HEK293T (cell line): ENCODE measurements around the gene DNAAF1.
"Not testable (repeated sequence)": the region's sequence is repeated elsewhere in the genome, so short reads cannot be mapped to it uniquely, and the experiment has no call there.

Source experiments
- CTCF ChIA-PET: fragments of 350-600 bp; formaldehyde crosslinking; extraction: SDS; loops from one replicate; lab custom pipeline; 2021; ENCODE audit warnings: antibody characterized with exemption, inconsistent platforms; lab: Yijun Ruan, JAX
- POLR2A ChIA-PET: fragments of 350-600 bp; formaldehyde crosslinking; extraction: SDS; loops from one replicate; lab custom pipeline; 2020; ENCODE audit warnings: antibody characterized with exemption, inconsistent platforms; lab: Yijun Ruan, JAX
- DNase-seq: peaks from one replicate; pipeline ENCODE4 v3.0.0; 2012; ENCODE audit warnings: mixed read lengths; ENCODE audit errors: extremely low spot score
- ARNT ChIP-seq: fragments of 450-650 bp; IDR thresholded peaks from 2 replicates; pipeline ENCODE4 v1.6.1; 2017; ENCODE audit warnings: mild to moderate bottlenecking
- BHLHE40 ChIP-seq: fragments of 450-650 bp; IDR thresholded peaks from 2 replicates; pipeline ENCODE4 v1.6.1; 2016; ENCODE audit warnings: mild to moderate bottlenecking, moderate library complexity, borderline replicate concordance
- CTBP1 ChIP-seq: fragments of 450-650 bp; IDR thresholded peaks from 2 replicates; pipeline ENCODE4 v1.6.1; 2016; ENCODE audit warnings: borderline replicate concordance
- ELF4 ChIP-seq: fragments of 450-650 bp; IDR thresholded peaks from 2 replicates; pipeline ENCODE4 v1.6.1; 2017; ENCODE audit warnings: antibody characterized with exemption
- FOXA1 ChIP-seq: fragments of 450-650 bp; IDR thresholded peaks from 2 replicates; pipeline ENCODE4 v1.6.1; 2016; ENCODE audit warnings: mild to moderate bottlenecking
- FOXK2 ChIP-seq: fragments of 450-650 bp; IDR thresholded peaks from 2 replicates; pipeline ENCODE4 v1.6.1; 2016; ENCODE audit warnings: mild to moderate bottlenecking
- FOXM1 ChIP-seq: fragments of 450-650 bp; IDR thresholded peaks from 2 replicates; pipeline ENCODE4 v1.6.1; 2017; ENCODE audit warnings: mild to moderate bottlenecking, borderline replicate concordance
- HDGF ChIP-seq: fragments of 450-650 bp; IDR thresholded peaks from 2 replicates; pipeline ENCODE4 v1.6.1; 2017; ENCODE audit warnings: antibody characterized with exemption, borderline replicate concordance
- L3MBTL2 ChIP-seq: fragments of 450-650 bp; conservative IDR thresholded peaks from 2 replicates; pipeline ENCODE4 v1.6.1; 2016; ENCODE audit warnings: mild to moderate bottlenecking
- LEF1 ChIP-seq: fragments of 450-650 bp; IDR thresholded peaks from 2 replicates; pipeline ENCODE4 v1.6.1; 2017; ENCODE audit warnings: mild to moderate bottlenecking, borderline replicate concordance
- NFRKB ChIP-seq: fragments of 450-650 bp; IDR thresholded peaks from 2 replicates; pipeline ENCODE4 v1.6.1; 2016; ENCODE audit warnings: mild to moderate bottlenecking, moderate library complexity
- SP1 ChIP-seq: fragments of 450-650 bp; IDR thresholded peaks from 2 replicates; pipeline ENCODE4 v1.6.1; 2017
- SUZ12 ChIP-seq: fragments of 450-650 bp; IDR thresholded peaks from 2 replicates; pipeline ENCODE4 v1.6.1; 2016; ENCODE audit warnings: mild to moderate bottlenecking
- TARDBP ChIP-seq: fragments of 450-650 bp; IDR thresholded peaks from 2 replicates; pipeline ENCODE4 v1.6.1; 2016
- ZNF384 ChIP-seq: fragments of 450-650 bp; IDR thresholded peaks from 2 replicates; pipeline ENCODE4 v1.6.1; 2016
- TF ChIP-seq, protein P1 (sequence below): fragments of 450-650 bp; IDR thresholded peaks from 2 replicates; pipeline ENCODE4 v1.6.1; 2016

The DNAAF1 gene

GRCh38 chr16:84111525-84111924, 33.6 kb upstream of the DNAAF1 start:
- ChIA-PET POLR2A (no interaction called here), CTCF (no interaction called here)
- TF ChIP-seq SP1 (no peak), LEF1 (no peak), FOXA1 (no peak), SUZ12 (no peak), TARDBP (no peak), BHLHE40 (no peak), ZNF384 (no peak), L3MBTL2 (no peak)
- DNase-seq = no peak

DNA sequence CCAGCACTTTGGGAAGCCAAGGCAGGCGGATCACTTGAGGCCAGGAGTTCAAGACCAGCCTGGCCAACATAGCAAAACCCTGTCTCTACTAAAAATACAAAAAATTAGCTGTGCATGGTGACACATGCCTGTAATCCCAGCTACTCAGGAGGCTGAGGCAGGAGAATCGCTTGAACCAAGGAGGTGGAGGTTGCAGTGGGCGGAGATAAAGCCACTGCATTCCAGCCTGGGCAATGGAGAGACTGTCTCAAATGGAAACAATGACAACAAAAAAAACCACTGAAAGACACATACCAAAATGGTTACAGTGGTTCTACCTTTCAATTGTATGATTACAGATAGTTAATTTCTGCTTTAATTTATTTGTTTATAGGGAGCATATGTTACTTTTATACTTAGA, 33.2 kb upstream of the DNAAF1 start:
- POLR2A ChIA-PET, DNase-seq, CTCF ChIA-PET: not testable (repeated sequence)

DNA sequence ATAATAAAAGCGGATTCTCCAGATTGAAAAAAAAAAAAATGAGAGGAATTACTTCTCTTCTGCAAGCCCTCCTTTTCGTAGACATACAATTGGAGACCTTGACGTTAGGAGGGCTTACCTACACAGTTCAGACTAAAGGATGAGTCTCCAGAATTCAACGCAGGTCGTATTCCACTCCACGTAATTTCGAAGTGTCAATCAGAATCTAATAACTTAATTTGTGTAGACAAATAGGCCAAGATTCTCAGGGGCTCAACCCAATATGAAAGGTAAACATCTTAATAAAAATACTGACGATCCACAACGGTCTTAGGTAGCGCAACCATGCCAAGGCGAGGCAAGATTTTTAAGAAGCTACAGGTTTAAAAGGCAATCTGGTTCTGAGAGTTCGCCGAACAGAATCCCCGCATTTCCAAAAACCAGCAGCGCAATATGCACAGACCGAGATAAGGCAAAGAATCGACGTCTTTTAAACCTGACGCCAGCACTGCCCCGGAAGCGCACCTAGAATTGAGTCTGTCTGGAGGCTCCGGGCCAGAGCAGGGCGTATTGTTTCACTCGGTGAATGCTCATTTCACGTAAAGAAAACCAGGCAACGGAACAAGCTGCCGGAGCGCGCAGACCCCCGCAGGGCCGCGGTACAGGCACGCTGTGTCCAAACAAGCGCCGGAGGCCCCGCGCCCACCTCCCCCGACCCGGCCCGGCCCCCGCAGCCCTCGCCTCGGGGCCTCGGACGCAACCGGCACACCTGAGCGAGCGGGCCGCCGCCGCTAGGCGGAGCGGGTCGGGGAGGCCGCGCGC, 29.0 kb upstream of the DNAAF1 start:
- no peak for DNase-seq
- no peak for TF ChIP-seq FOXA1
- no peak for TF ChIP-seq L3MBTL2
- TF ChIP-seq ARNT = 0 out of 2 replicates have a peak, but pooled peaks have one; percentile 15
- no peak for TF ChIP-seq TARDBP
- TF ChIP-seq SP1 = no peak
- no peak for TF ChIP-seq FOXK2
- TF ChIP-seq CTBP1 = no peak
- TF ChIP-seq NFRKB = no peak
- TF ChIP-seq SUZ12 = no peak
- no peak for TF ChIP-seq FOXM1
- TF ChIP-seq ELF4 = no peak
- no peak for TF ChIP-seq BHLHE40
- TF ChIP-seq, protein P1, sequence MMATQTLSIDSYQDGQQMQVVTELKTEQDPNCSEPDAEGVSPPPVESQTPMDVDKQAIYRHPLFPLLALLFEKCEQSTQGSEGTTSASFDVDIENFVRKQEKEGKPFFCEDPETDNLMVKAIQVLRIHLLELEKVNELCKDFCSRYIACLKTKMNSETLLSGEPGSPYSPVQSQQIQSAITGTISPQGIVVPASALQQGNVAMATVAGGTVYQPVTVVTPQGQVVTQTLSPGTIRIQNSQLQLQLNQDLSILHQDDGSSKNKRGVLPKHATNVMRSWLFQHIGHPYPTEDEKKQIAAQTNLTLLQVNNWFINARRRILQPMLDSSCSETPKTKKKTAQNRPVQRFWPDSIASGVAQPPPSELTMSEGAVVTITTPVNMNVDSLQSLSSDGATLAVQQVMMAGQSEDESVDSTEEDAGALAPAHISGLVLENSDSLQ = peak; percentile 57; the same call in 1 of the 2 replicates
- peak; percentile 47; the same call in 1 of the 2 replicates for TF ChIP-seq LEF1
- TF ChIP-seq ZNF384 = no peak
- TF ChIP-seq HDGF = no peak
- ChIA-PET POLR2A (interaction anchor here (0.7 to 2.5 kb wide), 21 partner anchors 10 to 73 kb away, joined by 3 to 36 read pairs (median 5); partner anchors contain the start of genes DNAAF1, HSDL1 and TAF1C), CTCF (interaction anchor here (0.7 to 1.1 kb wide), 5 partner anchors 31 to 107 kb away, joined by 3 to 4 read pairs (median 3); partner anchors contain the start of gene TAF1C)

DNA sequence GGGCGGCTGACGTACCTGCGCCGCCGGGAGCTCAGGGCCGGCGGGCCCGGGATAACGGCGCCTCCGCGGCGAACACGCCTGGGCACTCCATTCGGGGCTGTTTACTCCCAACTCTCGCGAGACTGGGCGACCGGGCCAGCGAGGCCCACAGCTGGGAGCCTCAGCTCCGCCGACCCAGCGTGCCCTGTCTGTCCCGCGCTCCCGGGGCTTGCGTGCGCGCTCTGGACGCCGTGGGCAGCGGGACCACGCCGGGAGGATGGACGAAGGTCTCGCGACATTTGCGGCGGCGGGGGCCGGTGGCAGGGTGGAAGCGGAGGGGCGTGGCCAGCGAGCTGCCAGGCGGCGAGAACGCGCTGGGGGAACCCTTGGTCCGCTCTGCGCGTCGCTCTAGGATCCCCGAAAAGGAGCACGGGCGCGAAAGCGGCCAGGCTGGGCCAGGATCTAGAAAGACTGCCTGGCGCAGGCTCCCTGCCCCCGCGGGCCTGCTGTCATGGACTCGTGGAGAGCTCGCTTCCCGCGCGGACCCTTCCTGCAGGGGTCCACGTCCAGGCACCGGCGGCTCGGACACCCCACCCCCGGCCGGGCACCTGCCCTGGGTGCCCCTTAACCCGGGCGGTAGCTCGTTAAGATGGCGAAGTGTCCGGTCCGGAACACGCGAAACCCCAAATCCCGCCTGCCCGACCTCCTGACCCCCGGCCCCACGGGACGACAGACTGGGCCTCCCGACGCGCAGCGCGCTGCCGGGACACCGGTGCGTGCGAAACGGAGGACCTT, 28.2 kb upstream of the DNAAF1 start, which contains the start of gene MBTPS1:
MBTPS1 (minus strand) TSS at position 223 of the 774 bp plus-strand sequence. CDS start 15,159 bp downstream, outside the sequence.
- ChIA-PET CTCF (interaction anchor here (0.7 to 1.1 kb wide), 4 partner anchors 30 to 106 kb away, joined by 3 to 4 read pairs (median 3); partner anchors contain the start of gene TAF1C), POLR2A (interaction anchor here (0.7 to 2.5 kb wide), 21 partner anchors 10 to 72 kb away, joined by 3 to 36 read pairs (median 5); partner anchors contain the start of genes DNAAF1, HSDL1 and TAF1C)
- TF ChIP-seq FOXM1 = no peak
- TF ChIP-seq, protein P1 = peak; percentile 66
- TF ChIP-seq CTBP1 = no peak
- no peak for TF ChIP-seq SUZ12
- TF ChIP-seq ELF4 = no peak
- TF ChIP-seq HDGF = 0 out of 2 replicates have a peak, but pooled peaks have one; percentile 26
- TF ChIP-seq L3MBTL2 = no peak; the same call in 1 of the 2 replicates
- no peak for TF ChIP-seq NFRKB
- peak; percentile 45; the same call in 1 of the 2 replicates for TF ChIP-seq SP1

DNA sequence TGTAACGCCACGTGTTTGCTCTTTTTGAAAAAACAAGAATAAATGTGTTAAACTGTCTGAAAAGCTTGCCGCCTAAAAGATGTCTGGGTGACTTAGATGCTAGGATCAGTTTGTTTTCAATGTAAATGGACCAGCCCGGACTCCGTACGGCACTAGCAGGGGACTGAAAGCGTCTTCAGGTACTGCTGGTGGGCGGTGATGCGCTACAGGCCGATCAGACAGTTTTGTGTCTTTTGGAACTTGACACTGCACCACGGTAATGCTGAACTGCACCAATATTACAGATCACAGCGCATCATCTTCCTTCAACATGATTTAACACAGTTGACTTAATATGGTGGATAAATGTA, 27.6 kb upstream of the DNAAF1 start:
- CTCF ChIA-PET = interaction anchor here (1.1 kb wide), 1 partner anchor 70 kb away, joined by 3 read pairs; the partner anchor contains the start of gene TAF1C
- TF ChIP-seq ELF4 (no peak), L3MBTL2 (0 out of 2 replicates have a peak, but pooled peaks have one; percentile 54)
- DNase-seq = peak; percentile 25
- POLR2A ChIA-PET = interaction anchor here (0.9 to 2.5 kb wide), 13 partner anchors 11 to 70 kb away, joined by 3 to 36 read pairs (median 8); partner anchors contain the start of genes DNAAF1, HSDL1 and TAF1C

More for the DNA sequence above, 28.2 kb upstream of the DNAAF1 start, which contains the start of gene MBTPS1:
- DNase-seq = peak; percentile 97

- not testable (repeated sequence) for DNase-seq
- POLR2A ChIA-PET = interaction anchor here (1.0 to 2.5 kb wide), 3 partner anchors 12 to 19 kb away, joined by 3 to 36 read pairs (median 19); no protein-coding TSS in a partner anchor
- CTCF ChIA-PET = interaction anchor here (0.6 kb wide), 1 partner anchor 15 kb away, joined by 3 read pairs; no protein-coding TSS in a partner anchor
Observed at GRCh38 chr16:84118315-84118714, 26.8 kb upstream of the DNAAF1 start.
